DMS 273 (cell line): ENCODE data around the gene SCEL.
"Not testable (repeated sequence)": the region's sequence is repeated elsewhere in the genome, so short reads cannot be mapped to it uniquely, and the experiment has no call there.

Experiments
- DNase-seq: peaks from one replicate; lab custom pipeline; 2025; ENCODE audit not compliant: unreplicated experiment; lab: John Stamatoyannopoulos, UW

SCEL gene, protein sequence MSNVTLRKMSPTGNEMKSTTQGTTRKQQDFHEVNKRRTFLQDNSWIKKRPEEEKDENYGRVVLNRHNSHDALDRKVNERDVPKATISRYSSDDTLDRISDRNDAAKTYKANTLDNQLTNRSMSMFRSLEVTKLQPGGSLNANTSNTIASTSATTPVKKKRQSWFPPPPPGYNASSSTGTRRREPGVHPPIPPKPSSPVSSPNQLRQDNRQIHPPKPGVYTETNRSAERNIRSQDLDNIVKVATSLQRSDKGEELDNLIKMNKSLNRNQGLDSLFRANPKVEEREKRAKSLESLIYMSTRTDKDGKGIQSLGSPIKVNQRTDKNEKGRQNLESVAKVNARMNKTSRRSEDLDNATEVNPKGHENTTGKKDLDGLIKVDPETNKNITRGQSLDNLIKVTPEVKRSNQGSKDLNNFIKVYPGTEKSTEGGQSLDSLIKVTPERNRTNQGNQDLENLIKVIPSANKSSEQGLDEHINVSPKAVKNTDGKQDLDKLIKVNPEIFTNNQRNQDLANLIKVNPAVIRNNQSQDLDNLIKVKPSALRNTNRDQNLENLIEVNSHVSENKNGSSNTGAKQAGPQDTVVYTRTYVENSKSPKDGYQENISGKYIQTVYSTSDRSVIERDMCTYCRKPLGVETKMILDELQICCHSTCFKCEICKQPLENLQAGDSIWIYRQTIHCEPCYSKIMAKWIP

DNA sequence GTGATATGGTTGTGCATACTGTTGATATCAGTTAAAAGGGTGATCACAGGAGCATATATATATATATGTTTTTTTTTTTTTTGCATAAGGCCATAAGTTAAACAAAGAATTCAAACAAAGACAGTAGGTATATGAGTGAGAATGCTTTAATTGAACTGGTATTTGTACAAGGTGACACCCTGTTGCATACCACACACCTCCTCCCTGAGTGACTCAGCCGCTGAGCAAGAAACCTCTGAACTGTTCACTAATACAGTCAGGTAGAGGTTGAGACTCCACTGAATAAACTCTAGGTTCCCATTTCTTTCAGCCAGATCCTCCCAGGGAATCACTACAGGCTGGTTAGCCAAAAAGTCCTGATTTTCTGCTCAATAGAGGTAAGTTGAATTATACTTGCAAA, at the start of gene SCEL:
Gene SCEL (plus strand): TSS at position 259 of the 400 bp plus-strand sequence. CDS start 20,170 bp downstream, outside the sequence.
- no peak for DNase-seq

DNA sequence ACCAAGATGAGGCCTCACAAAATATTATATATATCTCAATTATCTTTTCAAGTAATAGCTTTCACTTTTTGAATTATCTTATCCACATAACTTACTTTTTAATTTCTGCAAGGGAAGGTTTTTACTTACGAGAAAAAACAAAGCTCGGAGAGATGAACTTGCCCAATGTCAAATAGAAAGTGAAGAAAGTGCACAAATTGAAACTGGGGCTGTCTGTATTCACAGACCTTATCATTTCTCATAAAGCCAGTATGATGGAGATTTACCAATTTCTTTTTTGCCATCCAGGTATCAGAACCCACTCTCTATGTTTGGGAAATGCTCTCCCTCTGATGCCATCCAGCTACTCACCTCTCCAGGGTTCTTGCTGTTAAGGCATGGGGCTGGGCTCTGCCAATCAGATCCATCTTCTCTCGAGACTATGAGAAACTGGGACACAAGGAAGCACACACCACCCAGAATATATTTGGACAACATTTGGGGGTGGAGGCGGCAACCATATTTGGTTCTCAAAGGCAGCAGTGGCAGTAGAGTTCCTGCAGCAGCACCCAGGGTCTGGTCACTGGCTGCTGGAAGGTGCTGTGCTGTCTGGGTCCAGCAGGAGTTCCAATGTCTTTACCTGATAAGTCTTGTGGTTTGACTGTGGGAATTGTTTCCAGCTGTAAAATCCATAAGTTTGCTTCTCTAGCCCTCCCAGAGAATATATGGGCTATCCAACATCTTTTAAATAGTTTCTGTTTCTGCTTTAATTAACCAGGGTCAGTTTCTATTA, 45.8 kb upstream of the SCEL start:
- no peak for DNase-seq

DNA sequence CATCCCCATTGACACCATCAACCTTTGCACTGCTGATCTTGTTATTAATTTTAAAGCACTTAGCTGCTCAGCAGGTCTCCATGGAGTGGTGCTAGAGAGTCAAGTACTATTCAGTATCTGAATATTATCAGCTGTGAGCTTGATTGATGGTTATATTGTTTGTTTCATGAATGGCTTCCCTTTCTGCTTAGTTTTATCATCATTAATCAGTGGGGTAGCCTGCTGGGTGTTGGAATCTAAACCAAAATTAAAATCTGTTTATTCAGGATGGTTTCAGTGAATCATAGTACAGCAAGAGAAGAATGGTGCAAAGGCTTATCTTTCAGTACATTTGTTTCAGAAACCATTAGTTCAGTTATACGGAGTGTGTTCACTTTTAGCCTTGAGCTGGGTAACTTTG, 42.5 kb upstream of the SCEL start:
- DNase-seq = peak; percentile 54

DNA sequence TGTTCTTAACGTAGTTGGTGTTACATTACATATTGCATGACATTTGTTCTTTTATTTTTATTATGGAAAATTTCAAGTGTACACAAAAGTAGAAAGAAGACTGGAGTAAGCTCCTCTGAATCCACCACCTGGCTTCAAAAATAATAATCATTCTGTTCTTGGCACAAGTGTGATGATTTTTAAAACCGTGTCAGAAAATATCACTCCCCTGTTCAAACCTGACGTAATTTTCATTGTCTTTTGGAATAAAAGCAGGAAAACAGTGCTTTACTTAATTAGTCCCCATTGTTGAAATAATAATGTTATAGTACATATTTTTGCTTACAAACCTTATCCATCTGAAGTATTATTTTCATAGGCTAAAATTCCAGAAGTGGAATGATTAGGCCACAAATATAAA, 41.3 kb upstream of the SCEL start:
- DNase-seq = no peak

DNA sequence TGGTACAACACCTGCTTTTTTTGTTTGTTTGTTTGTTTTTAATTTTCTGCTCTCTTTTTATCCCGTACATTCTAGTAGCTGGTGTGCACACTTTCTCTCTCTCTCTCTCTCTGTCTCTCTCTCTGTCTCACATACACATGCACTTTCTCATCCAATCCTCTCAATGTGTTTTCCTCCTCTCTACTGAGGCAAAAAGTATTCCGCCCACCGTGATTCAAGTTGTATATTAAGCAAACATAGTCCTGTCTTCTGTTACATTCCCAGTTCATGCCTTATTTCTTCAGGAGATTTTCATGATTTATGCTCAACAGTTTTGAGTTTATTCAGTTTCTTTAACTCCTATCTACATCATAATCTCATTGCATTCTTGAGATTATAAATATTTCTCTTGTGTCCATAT, 38.2 kb upstream of the SCEL start:
- DNase-seq = no peak

DNA sequence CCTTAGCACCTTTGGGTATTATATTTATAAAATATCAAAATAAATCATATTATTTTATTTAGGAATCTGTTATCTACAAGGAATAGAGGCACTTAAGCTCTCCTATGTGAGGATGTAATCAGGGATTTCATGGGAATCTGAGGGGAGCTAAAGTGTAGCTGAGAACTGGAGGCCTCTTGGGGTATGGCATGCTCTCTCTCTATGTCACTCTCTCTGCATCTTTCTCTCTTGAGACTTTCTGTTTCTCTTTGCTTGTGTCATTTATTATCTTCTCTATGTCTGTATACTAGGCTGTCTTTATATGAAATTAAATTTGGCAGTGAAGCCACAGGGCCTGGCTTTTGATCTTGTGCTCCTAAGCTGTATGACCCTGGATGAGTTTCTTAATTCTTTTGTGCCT, 37.7 kb upstream of the SCEL start:
- DNase-seq = no peak

DNA sequence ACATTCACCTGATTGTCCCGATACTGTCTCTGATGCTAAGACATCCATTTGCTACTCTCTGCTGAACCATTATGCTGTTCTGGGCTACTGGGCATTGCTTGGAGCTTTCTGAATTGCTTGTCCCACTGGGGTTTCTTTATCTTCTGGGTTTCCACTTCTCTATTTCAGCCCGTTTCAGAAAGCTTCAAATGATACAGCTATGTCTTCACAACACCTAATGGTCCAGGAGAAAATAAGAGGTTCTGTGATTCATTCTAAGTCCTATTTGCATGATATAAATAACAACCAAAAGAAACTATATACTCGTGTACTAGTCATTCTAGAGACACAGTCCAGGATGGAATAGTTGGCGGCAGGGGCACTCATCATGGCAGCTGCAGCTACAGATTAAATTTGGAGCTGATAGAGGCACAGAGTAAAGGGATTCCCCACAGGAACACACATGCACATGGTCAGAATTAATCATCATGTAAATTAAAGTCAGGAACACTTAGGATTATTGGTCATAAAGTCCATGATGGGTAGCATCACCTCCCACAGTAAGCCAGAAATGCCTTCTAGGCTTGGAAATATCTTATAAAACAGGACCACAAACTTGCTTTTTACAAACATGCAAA, 33.3 kb upstream of the SCEL start:
- DNase-seq = no peak

DNA sequence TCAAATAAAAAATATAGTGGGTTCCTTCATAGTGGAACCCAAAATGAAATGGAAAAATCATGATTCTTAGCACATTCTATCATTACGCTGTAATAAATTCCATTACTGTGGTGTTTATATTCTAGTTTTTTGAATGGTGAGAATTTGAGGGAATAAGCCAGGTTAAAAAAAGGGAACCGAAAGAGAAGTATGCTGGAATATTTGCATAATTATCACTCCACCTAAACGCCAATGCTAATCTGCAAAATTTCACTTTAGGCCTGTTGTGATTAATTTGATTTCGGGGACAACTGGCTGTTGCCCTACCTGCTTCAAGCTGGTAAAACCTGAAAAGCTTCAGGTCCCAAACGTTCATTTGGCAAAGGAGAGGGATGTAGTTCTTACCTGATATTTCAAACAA, 32.1 kb upstream of the SCEL start:
- DNase-seq = no peak

DNA sequence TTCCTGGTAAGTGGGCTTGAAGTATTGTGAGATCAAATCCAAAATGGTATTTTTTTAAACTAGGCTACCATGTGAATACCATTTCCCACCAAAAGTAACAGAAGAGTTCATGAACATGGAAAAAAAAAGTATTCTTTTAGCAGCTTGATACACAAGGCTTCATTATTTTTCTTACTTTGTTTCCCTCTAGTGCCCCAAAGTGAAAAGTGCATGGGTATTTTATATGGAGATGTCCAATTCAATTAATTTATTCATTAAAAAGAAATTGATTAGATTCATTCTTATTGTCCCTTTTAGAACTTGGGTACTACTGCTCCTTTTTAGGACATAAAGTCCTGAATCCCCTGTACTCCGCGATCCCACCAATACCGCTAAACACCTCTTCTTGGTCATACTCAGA, 28.6 kb upstream of the SCEL start:
- peak; percentile 27 for DNase-seq

DNA sequence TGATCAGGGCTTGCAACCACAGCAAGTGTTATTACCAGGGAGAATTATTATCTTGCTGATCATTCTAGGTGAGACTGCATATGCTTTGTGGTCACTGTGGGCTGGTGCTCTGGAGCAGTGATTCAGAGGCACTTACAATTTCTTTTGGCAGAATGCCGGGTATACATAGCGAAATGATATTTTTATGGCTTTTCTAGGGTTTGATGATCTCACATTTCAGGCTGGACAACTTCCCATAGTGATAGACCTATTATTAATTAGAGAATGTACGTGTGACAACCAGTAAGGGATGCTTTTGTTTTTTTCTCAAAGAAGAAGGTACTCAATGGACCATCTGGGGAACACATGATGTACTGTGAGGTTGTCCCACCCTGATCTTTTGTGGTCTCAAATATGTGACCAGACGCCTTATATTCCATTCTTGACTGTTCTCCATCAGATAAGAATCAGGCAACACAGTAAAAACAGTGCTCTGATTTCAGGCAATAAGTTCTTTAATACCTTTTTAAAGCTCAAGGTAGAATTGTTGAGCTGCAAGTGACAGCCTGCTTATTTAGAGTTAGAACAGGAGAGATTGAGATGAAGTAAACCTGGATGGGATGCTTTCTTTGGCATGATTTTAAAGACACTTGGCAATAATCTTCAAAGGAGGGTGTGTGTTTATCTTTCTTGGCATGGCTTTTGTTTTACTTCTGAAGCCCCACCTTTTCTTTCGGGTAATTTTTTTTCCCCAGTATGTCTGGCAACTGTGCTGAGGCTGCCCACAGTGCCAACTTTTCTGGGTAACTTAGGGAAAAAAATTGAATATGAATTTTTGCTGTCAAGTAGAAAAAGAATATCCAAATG, 27.4 kb upstream of the SCEL start:
- peak; percentile 3 for DNase-seq

DNA sequence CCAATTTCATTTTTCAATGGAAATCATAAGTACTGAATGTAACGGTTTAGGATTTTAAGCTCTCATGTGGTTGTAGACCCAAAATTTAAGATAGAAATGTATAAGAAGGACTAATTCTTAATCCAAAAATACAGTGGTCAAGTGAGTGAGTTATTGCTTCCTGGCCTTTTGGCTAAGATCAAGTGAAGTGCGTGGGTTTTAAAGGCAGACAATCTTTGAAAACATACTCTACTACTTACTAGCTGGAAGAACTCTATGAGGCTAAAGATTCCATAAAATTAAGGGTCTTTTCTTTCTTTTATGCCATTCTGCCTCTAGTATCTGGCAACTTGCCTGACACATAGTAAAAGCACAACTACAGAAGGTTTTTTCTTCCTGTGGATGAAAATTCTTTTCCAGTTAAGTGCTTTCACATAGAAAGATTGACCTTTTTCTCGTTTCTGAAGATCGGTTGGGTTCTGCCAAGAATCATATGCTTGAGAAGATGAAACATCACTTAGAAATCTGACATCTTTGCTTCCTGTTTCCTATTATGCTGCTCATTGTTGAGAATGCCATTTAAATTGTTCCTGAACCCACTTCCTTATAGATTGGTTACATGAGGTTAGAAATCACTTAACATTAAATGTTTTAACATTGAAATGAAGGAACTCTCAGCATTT, 26.4 kb upstream of the SCEL start:
- peak; percentile 1 for DNase-seq

DNA sequence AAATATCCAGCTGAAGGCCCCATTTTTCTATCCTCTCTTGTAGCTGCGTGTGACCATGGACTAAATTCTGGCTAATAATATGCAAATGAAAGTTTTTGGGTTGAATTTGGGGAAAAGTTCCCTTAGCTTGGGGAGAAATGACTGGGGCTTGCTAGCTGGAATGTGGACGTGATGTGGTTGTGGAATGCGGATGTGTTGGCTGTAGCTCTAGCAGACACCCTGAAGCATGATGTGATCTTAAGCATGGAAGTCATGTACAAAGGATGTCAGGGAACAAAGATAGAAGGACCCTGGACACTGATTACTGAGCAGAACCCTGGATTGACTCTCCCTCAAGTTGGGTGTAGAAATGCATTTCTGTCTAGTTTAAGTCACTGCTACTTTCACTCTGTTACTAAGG, 25.4 kb upstream of the SCEL start:
- no peak for DNase-seq

DNA sequence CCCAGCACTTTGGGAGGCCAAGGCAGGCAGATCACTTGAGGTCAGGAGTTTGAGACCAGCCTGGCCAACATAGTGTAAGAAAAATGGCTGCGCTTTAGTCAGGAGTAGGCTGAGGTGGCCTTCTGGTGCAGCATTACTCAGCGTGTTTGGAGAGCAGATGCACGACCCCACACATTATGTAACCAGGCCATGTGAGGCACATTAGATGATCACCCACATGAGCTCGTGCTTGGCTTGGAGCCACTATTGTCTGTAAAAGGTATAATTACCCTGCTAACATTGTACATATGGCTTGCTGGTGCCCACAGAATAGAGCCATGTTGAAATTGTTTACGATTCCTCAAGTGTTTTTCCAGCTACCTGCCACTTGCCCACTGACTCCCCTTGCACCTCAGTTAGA, 24.0 kb upstream of the SCEL start:
- DNase-seq = peak; percentile 66

DNA sequence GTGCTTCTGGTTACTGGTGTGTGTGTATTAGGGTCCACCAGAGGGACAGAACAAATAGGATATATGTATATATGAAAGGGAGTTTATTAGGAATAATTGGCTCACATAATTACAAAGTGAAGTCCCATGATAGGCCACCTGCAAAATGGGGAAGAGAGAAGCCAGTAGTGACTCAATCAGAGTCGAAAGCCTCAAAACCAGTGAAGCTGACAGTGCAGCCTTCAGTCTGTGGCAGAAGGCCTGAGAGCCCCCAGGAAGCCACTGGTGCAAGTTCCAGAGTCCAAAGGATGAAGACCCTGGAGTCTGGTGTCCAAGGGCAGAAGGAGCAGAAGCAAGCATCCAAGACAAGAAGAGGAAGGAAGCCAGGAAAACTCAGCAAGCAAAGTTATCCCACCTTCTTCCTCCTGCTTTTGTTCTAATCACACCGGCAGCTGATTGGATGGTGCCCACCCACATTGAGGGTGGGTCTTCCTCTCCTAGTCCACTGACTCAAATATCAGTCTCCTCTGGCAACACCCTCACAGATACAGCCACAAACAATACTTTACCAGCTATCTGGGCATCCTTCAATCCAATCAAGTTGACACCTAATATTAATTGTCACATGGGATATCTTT, 21.7 kb upstream of the SCEL start:
- no peak for DNase-seq

DNA sequence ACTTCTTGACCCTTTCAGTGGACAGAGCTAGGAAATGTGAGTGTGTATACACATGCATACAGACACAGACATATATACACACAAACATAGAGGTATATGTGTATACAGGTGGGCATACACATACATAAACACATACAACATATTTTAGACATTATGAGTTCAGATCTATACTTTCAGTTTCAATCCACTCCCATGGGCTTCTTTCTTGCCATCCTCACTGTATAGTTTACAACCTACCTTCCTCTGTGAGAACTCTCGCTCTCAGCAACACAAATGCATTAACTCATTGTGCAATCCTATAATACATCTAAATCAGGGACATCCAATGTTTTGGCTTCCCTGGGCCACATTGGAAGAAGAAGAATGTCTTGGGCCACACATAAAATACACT, 21.2 kb upstream of the SCEL start:
- DNase-seq = no peak

DNA sequence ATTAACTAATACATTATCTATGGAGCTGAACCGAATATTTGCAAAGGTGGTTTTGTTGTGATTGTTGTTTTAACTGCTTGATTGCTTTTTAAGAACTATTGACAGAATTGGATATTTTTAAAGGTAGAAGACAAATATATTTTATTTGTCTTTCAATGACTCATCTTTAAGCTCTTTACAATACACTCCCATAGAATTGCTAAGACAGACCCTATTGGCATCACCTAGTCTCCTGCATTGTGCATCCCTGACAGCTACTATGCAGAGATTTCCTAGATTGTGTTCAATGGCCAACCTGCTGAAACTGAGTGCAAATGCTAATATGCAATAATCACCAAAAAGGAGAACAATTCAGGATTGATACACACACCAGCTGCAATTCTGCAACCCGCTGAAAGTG, 19.7 kb upstream of the SCEL start:
- DNase-seq = no peak

DNA sequence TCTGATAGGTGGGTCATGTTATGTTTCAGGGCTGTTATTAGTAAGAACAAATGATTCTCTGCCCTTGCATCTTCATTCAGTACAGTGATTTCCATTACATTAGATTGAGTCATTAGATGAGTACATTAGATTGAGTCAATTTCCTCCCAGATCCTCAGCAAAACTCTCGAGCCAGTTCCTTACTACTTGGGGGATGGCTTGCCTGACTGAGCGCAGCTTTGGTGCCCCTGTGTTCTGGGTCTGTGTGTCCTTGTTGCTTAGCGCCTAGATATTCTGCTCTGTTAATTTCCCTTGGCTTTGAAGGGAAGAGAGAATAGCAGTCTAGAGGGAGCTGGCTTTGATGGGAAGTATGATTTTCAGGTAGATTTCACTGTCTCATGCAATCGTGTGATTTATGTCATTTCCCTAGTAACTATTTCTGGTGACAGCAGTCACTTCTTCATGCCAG, 19.1 kb upstream of the SCEL start:
- DNase-seq = no peak

DNA sequence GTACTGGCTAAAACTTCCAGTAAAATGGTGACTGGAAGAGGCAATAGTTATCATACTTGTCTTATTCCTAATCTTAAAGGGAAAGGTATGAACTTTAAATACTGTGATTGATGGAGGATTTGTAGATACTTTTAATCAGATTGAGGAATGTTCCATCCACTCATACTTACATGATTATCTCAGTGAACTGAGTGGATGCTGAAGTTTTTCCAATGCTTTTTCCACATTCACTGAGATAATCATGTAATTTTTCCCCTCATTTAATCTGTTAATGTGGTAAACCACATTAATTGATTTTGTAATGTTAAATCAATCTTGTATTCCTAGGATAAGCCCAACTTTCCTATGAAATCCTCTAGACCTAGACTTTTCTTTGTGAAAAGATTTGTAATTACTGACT, 17.2 kb upstream of the SCEL start:
- DNase-seq = no peak

DNA sequence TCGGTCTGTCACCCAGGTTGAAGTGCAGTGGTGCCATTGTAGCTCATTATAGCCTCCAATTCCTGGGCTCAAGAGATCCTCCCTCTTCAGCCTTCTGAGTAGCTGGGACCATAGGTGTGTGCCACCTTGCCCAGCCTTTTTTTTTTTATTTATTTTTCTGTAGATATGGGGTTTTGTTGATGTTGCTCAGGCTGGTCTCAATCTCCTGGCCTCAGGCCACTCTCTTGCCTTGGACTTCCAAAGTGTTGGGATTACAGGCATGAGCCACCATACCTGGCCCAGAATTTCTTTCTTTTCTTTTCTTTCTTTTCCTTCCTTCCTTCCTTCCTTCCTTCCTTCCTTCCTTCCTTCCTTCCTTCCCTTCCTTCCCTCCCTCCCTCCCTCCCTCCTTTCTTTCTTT, 16.1 kb upstream of the SCEL start:
- DNase-seq = not testable (repeated sequence)

DNA sequence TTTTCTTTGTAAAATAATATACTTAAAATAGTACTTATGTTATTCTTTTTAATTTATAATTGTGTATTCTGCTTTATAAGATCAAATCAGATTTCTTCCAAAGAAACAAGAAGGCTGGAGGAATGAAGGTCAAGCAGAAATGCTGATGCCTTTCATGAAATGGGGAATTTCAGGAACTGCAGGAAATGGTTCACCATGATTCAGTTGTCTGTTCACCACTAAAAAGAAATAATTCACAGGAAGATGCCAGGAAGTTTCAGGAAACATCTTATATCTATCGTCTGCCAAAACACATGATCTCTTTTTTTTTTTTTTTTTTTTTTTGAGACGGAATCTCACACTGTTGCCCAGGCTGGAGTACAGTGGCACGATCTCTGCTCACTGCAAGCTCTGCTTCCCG, 15.7 kb upstream of the SCEL start:
- no peak for DNase-seq
